Vagina (tissue), 2 donors: ENCODE results near the gene QSOX1. TPM values are rescaled to one million over a fixed set of nuclear protein-coding genes. Genes with fewer than 3 reads are reported as not detected.

Experiments used
- DNase-seq, 2 donors: peaks; one replicate each; pipeline ENCODE4 v3.0.0-alpha.2; 2017; ENCODE audit errors: extremely low spot score in 2 of 2
- H3K27ac ChIP-seq: fragments of 200-600 bp; sonication (generic); one replicate; pipeline ENCODE4 v1.5.1; 2019
- H3K27me3 ChIP-seq: fragments of 200-600 bp; sonication (generic); one replicate; pipeline ENCODE4 v1.5.1; 2019
- H3K36me3 ChIP-seq, 2 donors: fragments of 200-600 bp; sonication (generic); one replicate each; pipeline ENCODE4 v1.5.1; 2017 to 2019
- H3K4me1 ChIP-seq: fragments of 200-600 bp; sonication (generic); one replicate; pipeline ENCODE4 v1.5.1; 2019
- H3K4me3 ChIP-seq, 2 donors: fragments of 200-600 bp; sonication (generic); 1 replicate in 1 of 2; 2 replicates in 1 of 2; pipeline ENCODE4 v1.5.1; 2016 to 2019
- H3K9me3 ChIP-seq: fragments of 200-600 bp; sonication (generic); one replicate; pipeline ENCODE4 v1.5.1; 2019
- POLR2A ChIP-seq, 2 donors: fragments of 450-650 bp; IDR thresholded peaks; one replicate each; pipeline ENCODE4 v1.6.1; 2017; ENCODE audit warnings: antibody characterized with exemption in 2 of 2, mild to moderate bottlenecking in 2 of 2, moderate library complexity in 2 of 2
- POLR2AphosphoS5 ChIP-seq, 2 donors: sonication (generic); formaldehyde crosslinking; IDR thresholded peaks; one replicate each; pipeline ENCODE4 v1.9.0; 2017; ENCODE audit warnings: antibody characterized with exemption in 2 of 2, mild to moderate bottlenecking in 2 of 2, low read depth in 1 of 2; ENCODE audit not compliant: insufficient read depth in 1 of 2
- intact Hi-C: fragments of 100-400 bp; cut with DNase I; formaldehyde crosslinking; loops from one replicate; pipeline ENCODE4 v1.15.1; 2023
- total RNA-seq: library from RNA; depleted of rRNA; stranded (reverse); fragments of >200 nt; gene quantifications from one replicate; pipeline ENCODE4 v1.2.3, GENCODE V29; 2016
- TF ChIP-seq, protein P1 (sequence below), 3 experiments: fragments of 450-650 bp in 2 of 3; fragments of 200-600 bp in 1 of 3; sonication (generic) in 1 of 3; IDR thresholded peaks; one replicate each; pipeline ENCODE4 v1.5.1; 2017 to 2019; ENCODE audit warnings: antibody characterized with exemption in 3 of 3, mild to moderate bottlenecking in 2 of 3, moderate library complexity in 2 of 3

Gene QSOX1
- total RNA-seq, 1 donor from 2014 or later, result 103 TPM

DNA sequence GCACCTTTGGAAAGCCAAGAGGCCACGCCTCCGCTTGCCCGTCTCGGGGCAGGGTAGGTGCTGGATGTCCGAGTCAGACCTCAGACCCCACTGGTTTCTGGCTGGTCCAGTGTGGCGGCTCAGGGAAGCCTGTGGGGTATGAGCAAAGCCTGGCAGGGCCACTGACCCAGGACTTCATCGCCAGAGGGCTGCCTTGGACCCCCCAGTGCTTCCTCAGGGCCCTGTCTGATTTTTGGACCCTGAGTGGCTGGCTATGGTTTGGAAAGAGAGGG is 95.8 kb downstream of the QSOX1 start:
- Histone ChIP-seq H3K4me1 (no peaks in the 10 kb centered on the region), H3K36me3 (no peaks in the 10 kb centered on the region), H3K9me3 (no peaks in the 10 kb centered on the region), H3K27ac (no peak overlapping the region), H3K4me3 (no peak overlapping the region), H3K27me3 (no peaks in the 10 kb centered on the region)
- no peak for DNase-seq
- intact Hi-C loops, result loop anchor here (10.0 kb wide), 1 partner anchor 224 kb away; no protein-coding TSS in a partner anchor
- TF ChIP-seq POLR2AphosphoS5 (IDR thresholded peaks at IDR 0.05; ENCODE audit: insufficient read depth in 1 of 2, low read depth in 1 of 2) (no peak), POLR2A (IDR thresholded peaks at IDR 0.05) (no peak)
- TF ChIP-seq, protein P1, sequence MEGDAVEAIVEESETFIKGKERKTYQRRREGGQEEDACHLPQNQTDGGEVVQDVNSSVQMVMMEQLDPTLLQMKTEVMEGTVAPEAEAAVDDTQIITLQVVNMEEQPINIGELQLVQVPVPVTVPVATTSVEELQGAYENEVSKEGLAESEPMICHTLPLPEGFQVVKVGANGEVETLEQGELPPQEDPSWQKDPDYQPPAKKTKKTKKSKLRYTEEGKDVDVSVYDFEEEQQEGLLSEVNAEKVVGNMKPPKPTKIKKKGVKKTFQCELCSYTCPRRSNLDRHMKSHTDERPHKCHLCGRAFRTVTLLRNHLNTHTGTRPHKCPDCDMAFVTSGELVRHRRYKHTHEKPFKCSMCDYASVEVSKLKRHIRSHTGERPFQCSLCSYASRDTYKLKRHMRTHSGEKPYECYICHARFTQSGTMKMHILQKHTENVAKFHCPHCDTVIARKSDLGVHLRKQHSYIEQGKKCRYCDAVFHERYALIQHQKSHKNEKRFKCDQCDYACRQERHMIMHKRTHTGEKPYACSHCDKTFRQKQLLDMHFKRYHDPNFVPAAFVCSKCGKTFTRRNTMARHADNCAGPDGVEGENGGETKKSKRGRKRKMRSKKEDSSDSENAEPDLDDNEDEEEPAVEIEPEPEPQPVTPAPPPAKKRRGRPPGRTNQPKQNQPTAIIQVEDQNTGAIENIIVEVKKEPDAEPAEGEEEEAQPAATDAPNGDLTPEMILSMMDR (IDR thresholded peaks at IDR 0.05), result no peak

GRCh38 chr1:180250883-180251509 is 96.3 kb downstream of the QSOX1 start:
- Histone ChIP-seq H3K36me3 (no peaks in the 10 kb centered on the region), H3K27ac (no peak overlapping the region), H3K9me3 (no peaks in the 10 kb centered on the region), H3K27me3 (no peaks in the 10 kb centered on the region), H3K4me1 (no peaks in the 10 kb centered on the region), H3K4me3 (no peak overlapping the region)
- no peak for DNase-seq
- TF ChIP-seq, protein P1 (IDR thresholded peaks at IDR 0.05), result no peak
- TF ChIP-seq POLR2AphosphoS5 (IDR thresholded peaks at IDR 0.05; ENCODE audit: insufficient read depth in 1 of 2, low read depth in 1 of 2), result no peak
- TF ChIP-seq POLR2A (IDR thresholded peaks at IDR 0.05), result no peak
- intact Hi-C loops, result loop anchor here (10.0 kb wide), 1 partner anchor 224 kb away; no protein-coding TSS in a partner anchor

GRCh38 chr1:180251526-180252305 is 97.0 kb downstream of the QSOX1 start:
- Histone ChIP-seq H3K4me3 (no peak overlapping the region), H3K27ac (no peak overlapping the region), H3K27me3 (no peaks in the 10 kb centered on the region), H3K36me3 (no peaks in the 10 kb centered on the region), H3K4me1 (no peaks in the 10 kb centered on the region), H3K9me3 (no peaks in the 10 kb centered on the region)
- no peak for TF ChIP-seq POLR2A (IDR thresholded peaks at IDR 0.05)
- TF ChIP-seq, protein P1 (IDR thresholded peaks at IDR 0.05), result no peak
- TF ChIP-seq POLR2AphosphoS5 (IDR thresholded peaks at IDR 0.05; ENCODE audit: insufficient read depth in 1 of 2, low read depth in 1 of 2), result no peak
- intact Hi-C loops, result loop anchor here (10.0 kb wide), 1 partner anchor 223 kb away; no protein-coding TSS in a partner anchor
- DNase-seq, result no peak

- Histone ChIP-seq H3K27ac (no peak overlapping the region), H3K4me3 (no peak overlapping the region), H3K27me3 (no peaks in the 10 kb centered on the region), H3K9me3 (no peaks in the 10 kb centered on the region), H3K4me1 (no peaks in the 10 kb centered on the region), H3K36me3 (no peaks in the 10 kb centered on the region)
- DNase-seq, result no peak
- intact Hi-C loops, result loop anchor here (10.0 kb wide), 1 partner anchor 222 kb away; no protein-coding TSS in a partner anchor
- TF ChIP-seq POLR2A (IDR thresholded peaks at IDR 0.05) (no peak), POLR2AphosphoS5 (IDR thresholded peaks at IDR 0.05; ENCODE audit: insufficient read depth in 1 of 2, low read depth in 1 of 2) (no peak)
- TF ChIP-seq, protein P1 (IDR thresholded peaks at IDR 0.05), result peak; percentile 45 to 65 (median 60)
Observed at GRCh38 chr1:180252638-180253536, 98.2 kb downstream of the QSOX1 start.

Other genes starting within 250 kb of the QSOX1 start
- gene CEP350, start 200.1 kb upstream of the QSOX1 start, total RNA-seq, result 53.0 TPM
- 0.98 TPM for gene LHX4, start 75.4 kb downstream of the QSOX1 start, total RNA-seq